CD8-positive, alpha-beta memory T cell (primary cell): ENCODE data around the gene F8. TPM values are rescaled to one million over a fixed set of nuclear protein-coding genes. Genes with fewer than 3 reads are reported as not detected.
"Not testable (repeated sequence)": the region's sequence is repeated elsewhere in the genome, so short reads cannot be mapped to it uniquely, and the experiment has no call there.

Experiments
- CTCF ChIA-PET: fragments of 350-600 bp; sonication (Branson Sonifier 250); formaldehyde crosslinking; loops from one replicate; lab custom pipeline; 2021; ENCODE audit warnings: antibody characterized with exemption; lab: Charles Lee
- POLR2A ChIA-PET: fragments of 350-600 bp; sonication (Branson Sonifier 250); formaldehyde crosslinking; loops from one replicate; lab custom pipeline; 2021; ENCODE audit warnings: antibody characterized with exemption; lab: Charles Lee
- DNase-seq, 5 donors: peaks; one replicate each; pipeline versions ENCODE4 v3.0.0 to v3.0.0-alpha.2; 2020 to 2022; ENCODE audit warnings: mixed read lengths in 1 of 5
- H3K27ac ChIP-seq: one replicate; pipeline ENCODE4 v1.7.0; 2013; ENCODE audit warnings: low read depth, mild to moderate bottlenecking, low read length, moderate library complexity
- H3K27me3 ChIP-seq: 2 replicates; pipeline ENCODE4 v1.7.0; 2013; ENCODE audit warnings: low read length, mild to moderate bottlenecking; ENCODE audit not compliant: insufficient read depth, poor library complexity, severe bottlenecking
- H3K36me3 ChIP-seq: 2 replicates; pipeline ENCODE4 v1.7.0; 2013; ENCODE audit warnings: mild to moderate bottlenecking, low read length, moderate library complexity; ENCODE audit not compliant: insufficient read depth
- H3K4me1 ChIP-seq: 2 replicates; pipeline ENCODE4 v1.7.0; 2013; ENCODE audit warnings: mild to moderate bottlenecking, low read length, moderate library complexity; ENCODE audit not compliant: insufficient read depth
- H3K4me3 ChIP-seq: 2 replicates; pipeline ENCODE4 v1.7.0; 2013; ENCODE audit warnings: mild to moderate bottlenecking, low read length
- H3K9me3 ChIP-seq: 2 replicates; pipeline ENCODE4 v1.7.0; 2013; ENCODE audit warnings: mild to moderate bottlenecking, low read length
- H3K27ac Mint-ChIP-seq, 8 donors: one replicate each; pipeline ENCODE4 v1.8.0; 2020 to 2021; ENCODE audit warnings: mixed read lengths in 8 of 8, mild to moderate bottlenecking in 6 of 8, inconsistent platforms in 3 of 8, moderate library complexity in 3 of 8
- H3K27me3 Mint-ChIP-seq, 2 donors: one replicate each; pipeline ENCODE4 v1.8.0; 2020 to 2021; ENCODE audit warnings: mixed read lengths in 2 of 2, mild to moderate bottlenecking in 1 of 2, moderate library complexity in 1 of 2
- H3K36me3 Mint-ChIP-seq, 3 donors: one replicate each; pipeline ENCODE4 v1.8.0; 2020 to 2021; ENCODE audit warnings: mixed read lengths in 3 of 3, inconsistent platforms in 1 of 3, mild to moderate bottlenecking in 1 of 3
- H3K4me1 Mint-ChIP-seq, 3 donors: one replicate each; pipeline ENCODE4 v1.8.0; 2020 to 2021; ENCODE audit warnings: mixed read lengths in 3 of 3, inconsistent platforms in 1 of 3, mild to moderate bottlenecking in 1 of 3
- H3K4me3 Mint-ChIP-seq, 7 donors: one replicate each; pipeline ENCODE4 v1.8.0; 2020 to 2021; ENCODE audit warnings: mixed read lengths in 7 of 7, mild to moderate bottlenecking in 6 of 7, moderate library complexity in 4 of 7, inconsistent platforms in 2 of 7
- H3K9me3 Mint-ChIP-seq, 5 donors: one replicate each; pipeline ENCODE4 v1.8.0; 2020 to 2022; ENCODE audit warnings: mixed read lengths in 5 of 5, mild to moderate bottlenecking in 3 of 5, moderate library complexity in 2 of 5, inconsistent platforms in 1 of 5
- polyA plus RNA-seq: library from polyadenylated mRNA; unstranded; fragments of 300-500 nt; fragmentation: Illumina TruSeq; gene quantifications from one replicate; pipeline ENCODE4 v1.2.3, GENCODE V29; 2021
- total RNA-seq, 2 experiments: library from RNA; stranded (reverse); gene quantifications; one replicate each; pipeline ENCODE4 v1.2.3, GENCODE V29; 2021

Gene F8
- total and polyA plus RNA-seq, 3 experiments from 2014 or later, result 10.8 to 15.2 (median 11.9) TPM

DNA sequence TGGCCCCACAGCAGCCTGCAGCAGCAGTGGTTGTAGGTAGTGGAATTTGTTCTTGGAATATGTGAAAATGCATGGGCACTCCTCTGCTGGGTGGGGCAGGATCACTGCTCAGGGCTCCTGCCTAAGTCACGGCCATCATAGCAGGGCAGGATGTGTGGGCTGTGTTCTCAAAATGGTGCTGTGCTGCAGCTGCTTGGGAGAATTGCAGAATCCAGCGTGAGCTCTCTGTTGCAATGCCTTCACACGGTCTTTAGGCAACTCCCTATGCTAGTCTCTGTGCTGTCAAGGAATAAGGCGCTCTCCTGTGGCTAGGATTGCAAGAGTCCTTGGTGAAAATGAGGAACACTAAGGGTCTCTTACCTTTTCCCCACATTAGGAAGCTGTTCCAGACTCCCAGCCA lies 42.9 kb downstream of the F8 start:
- H3K27ac ChIP-seq, result no peak overlapping the region
- H3K4me1 ChIP-seq, result peaks cover 5% of the 10 kb centered on the region
- ChIA-PET CTCF (interaction anchor here (0.9 to 2.1 kb wide), 4 partner anchors 74 to 107 kb away, joined by 3 to 13 read pairs (median 6); no protein-coding TSS in a partner anchor), POLR2A (no interaction called here)
- H3K27me3 ChIP-seq, result no peaks in the 10 kb centered on the region
- no peaks in the 10 kb centered on the region for H3K9me3 ChIP-seq
- Mint-ChIP-seq H3K4me1 (peaks cover 7 to 11% (median 10%) of the 10 kb centered on the region in 3 donors), H3K36me3 (peaks cover 0 to 8% (median 5%) of the 10 kb centered on the region in 3 donors), H3K4me3 (no peak overlapping the region), H3K27ac (no peak overlapping the region), H3K27me3 (peaks cover 0 to 5% of the 10 kb centered on the region in 2 donors), H3K9me3 (peaks cover 6 to 12% (median 10%) of the 10 kb centered on the region in 5 donors)
- H3K4me3 ChIP-seq, result no peak overlapping the region
- no peak for DNase-seq
- no peaks in the 10 kb centered on the region for H3K36me3 ChIP-seq

DNA sequence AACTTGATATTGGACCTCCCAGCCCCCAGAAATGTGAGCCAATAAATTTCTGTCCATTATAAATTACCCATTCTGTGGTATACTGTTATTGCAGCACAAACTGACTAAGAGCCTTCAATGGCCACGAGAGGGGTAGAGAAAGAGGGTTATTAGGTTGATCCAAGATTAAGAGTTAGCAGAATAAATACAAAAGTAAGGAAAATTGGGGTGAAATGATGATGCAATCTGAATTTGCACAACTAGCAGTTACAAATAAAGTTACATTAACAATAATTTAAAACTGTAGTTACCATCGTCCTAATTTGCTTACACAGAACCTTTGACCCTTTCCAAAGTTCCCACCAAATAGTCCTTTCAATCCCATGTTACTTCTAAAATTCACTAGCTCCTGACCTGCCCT lies 54.2 kb downstream of the F8 start:
- Histone ChIP-seq H3K36me3 (no peaks in the 10 kb centered on the region), H3K4me3 (no peak overlapping the region), H3K9me3 (no peaks in the 10 kb centered on the region), H3K27ac (no peak overlapping the region), H3K4me1 (no peaks in the 10 kb centered on the region), H3K27me3 (no peaks in the 10 kb centered on the region)
- Mint-ChIP-seq H3K27me3 (peaks cover 0 to 2% of the 10 kb centered on the region in 2 donors), H3K27ac (no peak overlapping the region), H3K4me3 (no peak overlapping the region), H3K36me3 (no peaks in the 10 kb centered on the region), H3K9me3 (peaks cover 0 to 2% (median 0%) of the 10 kb centered on the region in 5 donors), H3K4me1 (no peaks in the 10 kb centered on the region)
- no peak for DNase-seq
- ChIA-PET CTCF (no interaction called here), POLR2A (no interaction called here)

- H3K4me1 ChIP-seq, result no peaks in the 10 kb centered on the region
- peaks cover 0 to 2% (median 0%) of the 10 kb centered on the region in 5 donors for H3K9me3 Mint-ChIP-seq
- no peak for DNase-seq
- H3K27ac Mint-ChIP-seq, result no peak overlapping the region
- peaks cover 0 to under 1% of the 10 kb centered on the region in 2 donors for H3K27me3 Mint-ChIP-seq
- no peaks in the 10 kb centered on the region for H3K36me3 Mint-ChIP-seq
- no peak overlapping the region for H3K4me3 Mint-ChIP-seq
- H3K36me3 ChIP-seq, result no peaks in the 10 kb centered on the region
- H3K27me3 ChIP-seq, result no peaks in the 10 kb centered on the region
- no peaks in the 10 kb centered on the region for H3K4me1 Mint-ChIP-seq
- no peak overlapping the region for H3K27ac ChIP-seq
- no peaks in the 10 kb centered on the region for H3K9me3 ChIP-seq
- POLR2A ChIA-PET, result no interaction called here
- CTCF ChIA-PET, result no interaction called here
- no peak overlapping the region for H3K4me3 ChIP-seq
These were observed 54.9 kb downstream of the F8 start for GRCh38 chrX:154967603-154968002.

- Mint-ChIP-seq H3K27ac (no peak overlapping the region), H3K4me3 (no peak overlapping the region), H3K27me3 (peaks cover 3 to 11% of the 10 kb centered on the region in 2 donors), H3K4me1 (no peaks in the 10 kb centered on the region), H3K36me3 (no peaks in the 10 kb centered on the region), H3K9me3 (peaks cover 0 to 4% (median 1%) of the 10 kb centered on the region in 5 donors)
- Histone ChIP-seq H3K9me3 (no peaks in the 10 kb centered on the region), H3K27me3 (no peaks in the 10 kb centered on the region), H3K4me1 (no peaks in the 10 kb centered on the region), H3K27ac (no peak overlapping the region), H3K4me3 (no peak overlapping the region), H3K36me3 (no peaks in the 10 kb centered on the region)
- no peak for DNase-seq
- ChIA-PET POLR2A (no interaction called here), CTCF (no interaction called here)
These were observed 60.6 kb downstream of the F8 start for GRCh38 chrX:154961947-154962346.

GRCh38 chrX:154955799-154956198 lies 66.7 kb downstream of the F8 start:
- H3K9me3 Mint-ChIP-seq, result peaks cover 0 to 16% (median 11%) of the 10 kb centered on the region in 5 donors
- POLR2A ChIA-PET, CTCF ChIA-PET, H3K36me3 ChIP-seq, H3K4me3 Mint-ChIP-seq, H3K36me3 Mint-ChIP-seq, H3K4me3 ChIP-seq, H3K4me1 ChIP-seq, H3K27ac Mint-ChIP-seq, H3K27ac ChIP-seq, DNase-seq, H3K4me1 Mint-ChIP-seq, H3K27me3 ChIP-seq, H3K9me3 ChIP-seq: not testable (repeated sequence)
- peaks cover 5 to 24% of the 10 kb centered on the region in 2 donors for H3K27me3 Mint-ChIP-seq

- H3K27ac Mint-ChIP-seq, H3K36me3 ChIP-seq, H3K4me3 Mint-ChIP-seq, H3K4me1 Mint-ChIP-seq, H3K4me1 ChIP-seq, POLR2A ChIA-PET, H3K36me3 Mint-ChIP-seq, H3K9me3 ChIP-seq, H3K4me3 ChIP-seq, DNase-seq, H3K9me3 Mint-ChIP-seq, CTCF ChIA-PET, H3K27ac ChIP-seq, H3K27me3 ChIP-seq: not testable (repeated sequence)
- peaks cover 17 to 27% of the 10 kb centered on the region in 2 donors for H3K27me3 Mint-ChIP-seq
These were observed 83.3 kb downstream of the F8 start for GRCh38 chrX:154939265-154939664.

DNA sequence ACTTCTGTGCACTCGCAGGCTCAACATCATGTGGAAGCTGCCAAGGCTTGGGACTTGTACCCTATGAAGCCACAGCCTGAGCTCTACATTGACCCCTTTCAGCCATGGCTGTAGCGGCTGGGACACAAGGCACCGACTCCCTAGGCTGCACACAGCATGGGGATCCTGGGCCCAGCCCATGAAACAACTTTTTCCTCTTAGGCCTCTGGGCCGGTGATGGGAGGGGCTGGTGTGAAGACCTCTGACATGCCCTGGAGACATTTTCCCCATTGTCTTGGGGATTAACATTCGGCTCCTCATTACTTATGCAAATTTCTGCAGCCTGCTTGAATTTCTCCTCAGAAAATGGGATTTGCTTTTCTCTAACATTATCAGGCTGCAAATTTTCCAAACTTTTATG lies 97.8 kb downstream of the F8 start:
- H3K9me3 Mint-ChIP-seq, H3K4me1 Mint-ChIP-seq, DNase-seq, H3K9me3 ChIP-seq, H3K4me3 ChIP-seq, H3K27ac ChIP-seq, H3K36me3 ChIP-seq, H3K36me3 Mint-ChIP-seq, H3K4me3 Mint-ChIP-seq, POLR2A ChIA-PET, H3K4me1 ChIP-seq, H3K27ac Mint-ChIP-seq, H3K27me3 ChIP-seq, CTCF ChIA-PET: not testable (repeated sequence)
- peaks cover 25 to 44% of the 10 kb centered on the region in 2 donors for H3K27me3 Mint-ChIP-seq

- H3K36me3 Mint-ChIP-seq, result no peaks in the 10 kb centered on the region
- POLR2A ChIA-PET, result no interaction called here
These were observed 104.5 kb downstream of the F8 start for GRCh38 chrX:154918060-154918483.

More at GRCh38 chrX:154918060-154918483, 104.5 kb downstream of the F8 start:
- H3K27me3 ChIP-seq, result no peaks in the 10 kb centered on the region
- peaks cover 7 to 8% of the 10 kb centered on the region in 2 donors for H3K27me3 Mint-ChIP-seq
- H3K27ac Mint-ChIP-seq, result no peak overlapping the region
- H3K4me1 Mint-ChIP-seq, result peaks cover 0 to 3% (median 0%) of the 10 kb centered on the region in 3 donors
- H3K36me3 ChIP-seq, result no peaks in the 10 kb centered on the region
- H3K4me1 ChIP-seq, result no peaks in the 10 kb centered on the region
- peak; percentile 0 to 46 (median 11) for DNase-seq
- no peak overlapping the region for H3K27ac ChIP-seq
- no peak overlapping the region for H3K4me3 ChIP-seq
- CTCF ChIA-PET, result interaction anchor here (0.8 to 2.0 kb wide), 9 partner anchors 9 to 299 kb away, joined by 3 to 9 read pairs (median 4); no protein-coding TSS in a partner anchor
- peaks cover 0 to 2% (median 0%) of the 10 kb centered on the region in 5 donors for H3K9me3 Mint-ChIP-seq
- H3K9me3 ChIP-seq, result no peaks in the 10 kb centered on the region
- H3K4me3 Mint-ChIP-seq, result peak overlapping the region in 5 of 7 donors; percentile 41 to 80 (median 63)
